GM19025 (cell line): ENCODE results near the gene NUAK1.

Experiments
- ATAC-seq: cut with Tn5 transposase; IDR thresholded peaks from one replicate; pipeline ENCODE4 v1.9.1; 2021; ENCODE audit warnings: mild to moderate bottlenecking, low read depth, moderate library complexity; ENCODE audit not compliant: unreplicated experiment

The NUAK1 gene

DNA sequence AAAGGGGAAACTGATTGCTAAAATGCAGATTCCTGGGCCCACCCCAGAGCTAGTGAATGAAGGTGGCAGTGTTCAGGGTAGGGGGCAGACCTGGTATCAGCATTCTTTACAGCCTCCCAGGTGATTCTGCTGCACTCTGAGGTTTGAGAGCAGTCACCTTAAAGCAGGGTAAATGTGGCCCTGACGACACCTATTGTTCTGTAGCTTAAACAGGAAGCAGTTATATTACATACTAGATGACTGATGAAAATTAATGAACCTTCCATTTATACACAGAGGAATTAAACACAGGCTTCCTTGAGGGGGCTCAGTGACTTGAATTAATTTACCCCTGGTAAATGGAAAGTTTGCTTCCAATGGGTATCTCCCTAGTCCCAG is 25.3 kb downstream of the NUAK1 start:
- ATAC-seq: no peak

DNA sequence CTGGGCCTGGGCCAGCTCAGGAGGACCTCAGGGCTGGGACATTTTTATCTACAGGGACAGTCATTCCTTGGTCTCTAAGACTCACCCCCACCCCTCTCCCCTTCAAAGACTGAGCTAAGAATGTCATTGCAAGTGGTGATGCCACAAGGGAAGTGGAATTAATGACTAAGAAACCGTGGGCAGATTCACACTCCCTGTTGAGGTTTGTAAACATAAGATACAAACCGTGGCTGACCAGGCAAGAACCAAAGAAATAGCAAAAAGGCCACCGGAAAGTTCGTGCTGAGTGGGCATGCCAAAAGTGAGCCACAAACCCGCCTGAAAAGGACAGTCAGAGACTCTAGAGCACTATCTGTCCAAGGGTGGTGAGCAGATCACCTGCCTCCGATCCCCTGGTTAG is 25.7 kb downstream of the NUAK1 start:
- no peak for ATAC-seq

DNA sequence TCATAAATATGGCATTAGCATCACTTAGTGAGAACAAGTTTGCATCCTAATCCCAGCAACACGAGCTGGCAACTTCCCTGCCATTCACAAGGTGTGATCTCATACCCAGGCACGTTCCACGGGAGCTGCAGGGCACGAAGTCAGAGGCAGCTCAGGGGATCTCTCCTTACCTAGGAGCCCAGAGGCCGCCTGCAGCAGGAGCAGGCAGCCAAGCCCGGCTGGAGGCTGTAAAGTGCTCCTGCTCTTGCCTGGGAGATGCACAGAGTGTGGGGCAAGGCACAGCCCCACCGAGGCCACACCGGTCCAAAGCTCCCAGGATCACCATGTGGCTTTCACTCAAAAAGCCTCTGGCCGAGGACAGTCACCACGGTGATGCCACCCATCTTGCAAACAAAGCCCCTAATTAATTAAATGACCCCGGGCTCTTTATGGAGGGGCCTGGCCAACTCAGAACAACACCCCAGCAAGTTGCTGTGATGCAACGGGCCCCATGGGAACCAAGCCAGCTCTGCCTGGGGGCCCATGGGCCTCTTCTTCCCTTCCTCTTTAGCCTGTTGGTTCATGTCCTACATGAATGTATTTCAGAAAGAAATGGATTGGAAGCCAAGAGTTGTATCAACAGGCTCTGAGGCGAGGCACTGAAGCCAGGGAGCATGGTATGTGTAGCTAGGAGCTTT is 26.5 kb downstream of the NUAK1 start:
- no peak for ATAC-seq

DNA sequence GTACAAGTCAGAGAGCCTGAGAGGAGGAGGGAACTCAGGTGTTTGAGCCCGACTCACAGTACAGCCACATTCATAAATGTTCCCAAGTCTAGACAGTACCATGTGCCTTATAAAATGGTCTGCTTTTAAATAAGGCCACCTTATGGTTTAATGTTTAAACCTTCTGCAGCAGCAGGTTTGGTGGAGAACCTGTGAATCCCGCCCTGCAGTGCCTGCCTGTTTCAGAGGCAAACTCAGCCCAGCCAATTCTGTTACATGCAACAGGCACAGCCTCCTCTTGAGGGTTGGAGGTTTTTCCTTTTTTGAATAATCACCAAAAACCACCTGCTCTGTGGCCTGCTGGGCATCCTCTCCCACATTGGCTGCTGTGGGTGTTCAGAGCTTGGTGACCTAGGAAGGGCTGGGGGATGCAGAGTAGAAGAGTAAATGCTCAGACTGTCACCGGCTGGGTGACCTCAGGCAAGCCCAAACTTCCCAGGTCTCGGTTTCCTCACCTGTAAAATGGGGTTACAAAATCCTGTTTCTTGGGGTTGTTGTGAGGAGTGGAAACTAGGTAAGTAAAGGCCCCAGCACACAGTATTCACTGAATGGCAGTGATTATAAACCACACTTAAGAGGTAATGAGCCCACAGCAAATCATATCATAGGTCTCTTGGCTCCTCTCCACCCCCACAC is 28.0 kb downstream of the NUAK1 start:
- ATAC-seq: no peak

DNA sequence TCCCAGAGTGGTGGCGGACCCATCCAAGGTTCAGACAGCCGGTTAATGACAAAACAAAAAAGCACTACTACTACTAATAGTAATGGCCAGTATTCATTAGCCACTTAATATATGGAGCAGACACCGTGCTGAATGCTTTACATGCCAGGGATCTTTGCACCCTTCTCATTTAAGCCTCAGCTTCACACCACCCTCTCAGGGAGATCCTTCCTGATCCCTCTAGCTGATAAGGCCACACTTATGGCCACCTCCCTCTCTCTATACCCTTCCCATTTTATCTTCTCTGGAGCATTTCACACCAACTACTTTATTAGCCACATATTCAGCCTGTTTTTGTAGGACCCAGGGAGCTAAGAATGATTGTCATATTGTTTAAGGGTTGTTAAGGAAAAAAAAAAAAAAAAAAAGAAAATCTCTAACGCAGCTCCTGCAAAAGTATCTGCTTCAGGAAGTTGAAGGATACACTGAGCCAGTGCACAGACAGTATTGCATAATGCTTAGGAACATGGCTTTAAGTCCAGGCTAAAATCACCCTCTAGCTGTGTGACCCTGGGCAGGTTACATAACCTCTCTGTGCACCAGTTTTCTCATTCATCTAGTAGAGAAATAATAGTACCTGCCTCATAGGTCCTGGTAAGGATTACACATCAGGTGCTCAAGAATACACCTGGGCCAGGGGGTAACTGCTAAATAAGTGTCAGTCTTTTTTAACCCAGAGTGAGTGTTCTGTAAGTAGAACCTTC is 29.4 kb downstream of the NUAK1 start:
- ATAC-seq: no peak

DNA sequence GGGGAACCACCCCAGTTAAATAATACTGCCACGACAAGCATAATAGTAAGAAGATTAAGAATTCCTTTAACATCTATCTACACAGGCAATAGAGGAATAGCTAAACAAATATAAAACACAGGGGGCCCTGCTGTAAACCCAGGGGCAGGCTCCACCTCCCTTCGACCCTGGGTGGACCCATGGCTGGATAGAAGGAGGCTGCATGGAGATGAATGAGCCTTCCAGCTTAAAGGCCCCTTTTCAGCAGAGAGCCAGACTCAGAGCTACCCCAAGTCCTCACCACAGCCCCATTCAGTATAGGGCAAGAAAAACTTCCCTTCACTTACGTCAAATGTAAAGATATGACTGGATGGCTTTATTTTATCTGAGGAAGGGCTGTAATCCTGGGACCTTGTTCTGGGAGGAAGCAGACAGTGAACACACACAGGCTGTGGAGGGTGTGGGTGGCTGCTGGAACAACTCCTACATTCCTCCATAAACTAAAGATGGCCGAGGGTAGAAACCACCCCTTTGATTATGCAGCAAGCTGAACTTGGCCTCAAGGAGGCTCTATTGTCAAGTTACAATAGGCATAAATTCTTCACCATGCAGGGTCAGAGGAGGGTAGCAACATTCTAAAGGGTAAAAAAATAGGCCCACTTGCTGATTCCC is 30.4 kb downstream of the NUAK1 start:
- ATAC-seq: no peak

DNA sequence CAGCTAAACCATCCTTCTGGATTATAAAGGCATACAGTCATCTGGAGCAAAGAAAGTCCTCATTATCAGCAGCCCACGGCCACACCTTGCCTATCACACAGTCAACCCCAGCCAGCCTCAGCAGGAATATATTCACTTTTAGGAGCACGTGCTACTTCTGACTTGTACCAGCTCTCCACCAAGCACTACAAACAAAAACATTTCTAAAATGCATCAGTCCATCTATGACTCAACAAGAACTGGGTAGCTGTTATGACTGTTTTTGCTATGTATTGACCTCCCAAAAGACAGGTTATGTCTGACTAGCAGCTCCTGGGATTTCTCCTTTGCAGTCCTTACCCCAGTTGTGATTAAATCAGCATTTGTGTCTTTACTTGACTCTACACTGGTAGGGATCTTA is 31.2 kb downstream of the NUAK1 start:
- ATAC-seq: no peak

DNA sequence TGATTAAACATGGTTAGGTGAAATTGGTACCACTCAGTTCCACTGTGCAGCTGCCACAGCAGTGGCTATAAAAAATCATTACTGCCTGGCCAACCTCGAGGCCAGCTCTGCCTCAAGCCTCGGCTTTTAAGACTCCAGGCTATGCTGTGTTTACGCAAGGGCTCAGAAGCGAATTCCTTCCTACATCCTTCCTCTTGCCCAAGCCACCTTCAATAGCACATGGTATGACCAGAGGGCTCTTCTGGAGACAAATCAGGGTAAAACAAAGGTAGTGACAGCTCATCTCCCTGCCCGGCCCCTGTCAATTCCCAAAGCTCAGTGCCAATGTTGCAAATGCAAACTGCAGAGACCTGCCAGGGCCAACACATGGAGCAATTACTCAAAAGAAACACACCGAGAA is 31.9 kb downstream of the NUAK1 start:
- no peak for ATAC-seq

DNA sequence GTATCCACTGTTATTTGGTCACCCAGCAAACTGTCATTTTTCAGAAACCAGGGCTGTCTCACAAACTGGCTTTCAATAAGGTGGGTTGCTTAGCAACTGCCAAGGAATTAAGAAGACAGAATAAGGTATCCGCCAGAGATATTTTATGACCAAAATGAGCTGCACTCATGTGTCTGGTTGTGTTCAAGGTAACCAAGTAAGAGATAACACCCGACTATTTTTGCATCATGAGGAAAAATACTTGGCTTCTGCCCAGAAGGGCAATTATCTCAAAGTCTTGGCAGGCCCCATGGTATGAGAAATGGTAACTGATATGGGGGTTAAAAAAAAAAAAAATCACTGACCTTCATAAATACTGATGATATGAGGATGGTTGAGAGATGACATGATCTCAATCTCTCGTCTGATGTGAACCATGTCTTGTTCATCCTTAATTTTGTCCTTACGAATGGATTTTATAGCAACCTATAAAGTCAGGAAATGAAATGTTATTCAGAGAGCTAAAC is 32.6 kb downstream of the NUAK1 start:
- no peak for ATAC-seq

DNA sequence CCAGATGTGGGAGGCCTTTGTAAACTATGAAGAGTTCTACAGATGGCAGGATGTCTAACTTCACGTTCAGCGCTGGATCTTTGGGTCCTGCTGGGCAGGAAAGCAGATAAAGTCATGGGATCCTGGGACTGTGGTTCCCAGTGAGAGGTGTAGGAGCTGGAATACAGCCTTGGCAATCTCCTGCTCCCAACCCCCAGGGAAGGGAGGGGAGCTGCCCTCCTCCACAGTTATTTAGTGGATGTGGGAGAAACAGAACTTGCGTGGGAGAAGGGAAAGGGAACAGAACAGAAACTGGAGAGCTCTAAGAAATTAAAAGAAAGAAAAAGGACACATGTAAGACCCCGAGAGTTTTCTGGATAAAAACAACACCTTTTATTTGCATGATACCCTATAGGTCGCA is 37.0 kb downstream of the NUAK1 start:
- ATAC-seq: no peak

DNA sequence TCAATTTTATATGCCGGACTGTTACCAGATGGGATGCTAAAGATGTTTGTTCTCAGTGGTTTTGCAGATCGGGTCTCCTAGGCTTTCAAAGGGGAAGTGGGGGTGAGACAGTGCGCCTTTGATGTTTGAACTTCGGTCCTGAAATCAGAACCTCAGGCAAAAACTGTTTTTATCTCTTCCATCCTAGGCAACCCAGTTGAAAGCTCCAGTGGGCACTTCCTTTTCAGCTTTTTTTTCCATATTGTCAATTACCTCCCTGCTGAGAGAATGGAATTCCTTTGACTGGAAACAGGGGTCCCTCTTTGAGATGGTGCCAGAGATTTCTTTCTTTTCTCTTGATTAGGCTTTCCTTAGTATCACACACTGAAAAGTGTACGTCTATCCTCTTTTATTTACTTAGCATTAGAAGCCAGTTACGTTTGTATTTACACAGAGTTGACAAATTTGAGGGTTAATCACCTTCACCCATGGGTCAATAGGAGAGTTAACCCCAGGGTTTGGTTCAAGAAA is 40.0 kb downstream of the NUAK1 start:
- no peak for ATAC-seq

DNA sequence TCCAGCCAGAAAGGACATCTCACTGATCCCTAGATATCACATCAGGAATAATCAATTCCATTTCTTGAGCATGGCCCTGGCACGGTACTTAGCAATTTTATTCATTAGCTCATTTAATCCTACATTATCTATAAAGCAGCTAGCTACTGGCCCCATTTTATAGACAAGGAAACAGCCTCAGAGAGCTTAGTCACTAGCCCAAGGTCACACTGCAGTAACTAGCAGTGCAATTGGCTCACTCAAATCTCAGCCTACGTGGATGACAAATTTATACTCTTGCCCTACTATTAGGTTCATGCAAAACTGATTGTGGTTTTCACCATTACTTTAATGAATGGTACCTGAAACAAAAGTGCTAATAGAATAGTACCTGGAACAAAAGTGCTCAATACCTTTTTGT is 41.7 kb downstream of the NUAK1 start:
- no peak for ATAC-seq

DNA sequence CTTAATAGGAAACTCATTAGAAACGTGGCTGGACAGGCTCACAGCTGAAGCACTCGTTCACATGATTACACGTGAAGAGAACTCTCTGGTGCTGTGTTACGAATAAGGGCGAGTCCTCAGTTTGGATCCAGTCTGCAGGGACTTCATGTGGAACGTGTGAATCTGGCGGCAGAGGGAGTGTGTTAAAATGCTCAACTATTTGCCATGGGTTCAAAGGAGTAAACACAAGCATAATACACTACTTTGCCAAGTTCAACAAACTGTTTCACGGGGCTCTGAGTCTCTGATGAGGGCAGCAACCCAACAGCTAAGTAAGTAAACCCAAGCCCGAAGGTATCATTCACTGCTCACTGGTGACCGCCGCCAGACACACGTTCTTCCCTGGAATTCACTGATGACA is 42.4 kb downstream of the NUAK1 start:
- ATAC-seq: no peak

DNA sequence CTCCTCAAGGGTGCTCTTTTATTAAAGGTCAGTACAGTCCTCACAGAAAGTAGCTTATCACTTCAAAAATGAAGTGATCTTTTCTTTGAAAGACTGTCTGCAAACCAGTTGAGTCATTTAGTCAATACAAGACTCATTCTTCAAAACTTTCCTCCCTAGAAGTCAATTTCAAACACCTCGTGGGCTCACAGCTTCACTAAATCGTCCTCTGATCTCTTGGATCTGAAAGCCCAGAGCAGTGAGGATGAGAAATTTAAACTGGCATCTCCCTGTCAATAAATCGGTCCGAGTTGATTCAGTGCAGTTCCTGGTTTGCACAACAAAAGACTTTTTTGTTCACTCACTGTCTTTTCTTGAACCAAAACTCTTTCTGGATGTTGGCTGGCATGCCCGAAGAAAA is 44.5 kb downstream of the NUAK1 start:
- no peak for ATAC-seq

DNA sequence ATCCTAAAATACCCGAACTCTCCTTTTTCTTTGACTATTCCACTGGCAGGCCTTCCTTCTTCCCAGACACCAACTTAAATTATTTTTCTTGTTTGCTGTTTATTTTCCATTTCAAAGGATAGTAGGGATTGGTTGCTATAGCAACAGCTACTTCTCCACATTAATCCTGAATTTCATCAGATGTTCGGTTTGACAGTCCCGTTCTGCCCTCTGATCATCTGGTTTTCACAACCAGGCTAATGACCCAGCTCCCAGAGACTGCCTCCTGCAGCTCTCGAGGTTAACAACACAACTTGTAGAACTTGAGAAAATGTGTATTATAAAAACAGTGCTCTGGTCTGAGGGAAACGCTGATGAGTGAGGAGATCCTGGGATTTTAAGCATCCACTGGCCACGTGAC is 45.5 kb downstream of the NUAK1 start:
- no peak for ATAC-seq

DNA sequence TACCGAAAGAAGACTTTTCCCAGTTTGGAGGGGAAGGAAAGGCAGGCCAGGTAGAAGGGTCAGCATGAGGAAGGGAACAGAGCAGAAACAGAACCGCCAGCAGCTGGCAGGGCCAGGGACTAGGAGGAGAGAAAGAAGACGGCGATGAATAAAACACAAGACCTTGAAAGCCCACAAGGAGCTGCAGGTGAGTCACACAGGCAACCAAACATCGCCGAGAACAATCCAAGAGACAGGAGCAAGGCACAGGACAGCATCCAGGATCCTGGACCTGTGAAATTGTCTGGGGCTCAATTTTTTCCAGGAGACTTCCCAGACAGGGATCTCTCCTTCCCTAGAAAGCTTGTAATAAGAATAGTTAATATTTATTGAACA is 47.3 kb downstream of the NUAK1 start:
- ATAC-seq: no peak

DNA sequence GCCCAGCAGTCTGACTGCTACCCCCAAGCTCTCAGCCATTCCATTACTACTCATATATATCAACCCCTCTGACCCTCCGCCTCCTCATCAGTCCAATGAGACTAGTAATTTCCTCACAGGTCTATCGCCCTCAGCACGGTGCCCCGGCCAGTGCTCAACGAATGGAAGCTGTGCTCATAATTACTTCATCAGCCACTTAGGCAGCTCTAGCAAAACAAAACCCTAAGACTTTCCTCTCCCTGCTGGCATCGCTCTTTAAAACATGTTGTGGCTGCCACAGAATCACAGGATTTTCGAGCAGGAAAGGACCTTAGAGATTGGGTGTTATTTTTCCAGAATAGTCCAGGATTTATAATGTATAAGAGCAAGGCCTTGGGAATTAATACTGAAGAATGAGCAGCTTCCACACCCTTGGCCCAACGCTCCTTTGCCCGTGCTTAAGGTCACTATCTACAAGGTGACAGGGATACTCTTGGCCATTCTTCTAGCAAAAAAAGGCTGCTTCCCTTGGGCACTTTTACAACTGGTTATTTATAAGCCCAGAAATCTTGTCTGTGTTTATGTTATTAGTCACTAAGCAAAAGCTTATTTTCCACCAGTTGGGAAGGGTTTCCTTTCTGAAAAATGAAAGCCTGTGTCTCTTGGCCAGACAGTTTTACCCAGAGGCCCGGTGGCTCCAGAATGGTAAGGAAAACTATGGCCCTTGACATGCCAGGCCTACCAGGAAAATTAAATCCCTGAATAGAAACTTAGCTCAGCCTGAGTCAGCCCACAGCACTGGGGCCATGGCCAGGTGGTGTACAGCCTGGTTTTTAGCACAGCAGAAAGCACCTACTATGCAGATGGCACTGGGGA is 47.9 kb downstream of the NUAK1 start:
- ATAC-seq: no peak

DNA sequence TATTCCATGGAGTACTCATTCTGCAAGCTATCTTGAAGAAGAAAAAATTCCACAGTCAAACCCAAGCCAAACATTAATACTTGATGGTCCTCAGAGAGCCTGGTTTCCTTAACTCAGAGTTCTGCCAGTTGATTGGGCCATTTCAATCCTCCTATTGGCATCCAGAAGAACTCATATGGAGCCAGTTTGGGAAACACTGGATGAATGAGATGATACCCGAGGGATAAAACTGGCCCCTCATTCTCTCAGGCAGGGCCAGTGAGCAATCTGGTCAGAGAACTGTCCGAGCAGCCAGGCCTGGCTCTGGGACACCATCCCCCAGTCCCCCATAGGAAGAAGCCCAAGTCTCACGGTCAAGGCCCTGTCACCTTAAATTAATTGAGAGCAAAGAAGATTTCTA is 48.8 kb downstream of the NUAK1 start:
- ATAC-seq: no peak

DNA sequence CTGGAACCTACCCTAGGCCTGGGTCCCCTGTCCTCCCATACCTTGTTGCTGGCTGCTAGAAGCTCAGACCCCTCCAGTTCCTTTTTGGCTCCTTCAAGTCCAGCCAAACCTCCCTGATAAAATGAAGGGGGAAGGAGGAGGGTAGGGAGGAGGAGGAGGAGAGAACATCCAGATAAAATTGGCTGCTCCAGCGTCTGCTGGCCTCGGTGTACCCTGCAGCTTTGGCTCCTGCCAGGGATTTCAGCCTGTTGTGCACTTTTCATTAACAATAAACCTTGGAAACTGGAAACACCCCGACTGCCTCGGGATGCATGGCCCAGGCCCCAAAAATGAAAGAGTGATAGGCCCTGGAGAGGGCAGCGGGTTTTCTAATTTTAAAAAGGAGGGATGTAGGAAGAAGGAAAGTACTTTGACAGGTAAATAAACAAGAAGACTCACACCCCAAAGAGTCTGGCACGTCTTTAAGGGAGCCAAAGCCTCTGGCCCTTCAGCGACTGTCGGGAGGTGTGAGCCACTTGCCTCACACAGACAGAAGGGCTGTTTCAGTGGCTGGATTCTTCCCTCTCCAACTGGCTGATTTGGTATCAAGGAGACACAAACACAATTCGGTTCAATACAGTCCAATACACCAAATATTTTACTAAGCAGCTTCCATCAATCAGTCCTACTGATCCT is 49.8 kb downstream of the NUAK1 start:
- no peak for ATAC-seq
